Endodermal cell (in vitro differentiated cells): Measurements from ENCODE around the gene SCAMP3. TPM values are rescaled to one million over a fixed set of nuclear protein-coding genes. Genes with fewer than 3 reads are reported as not detected.

Source experiments
- DNase-seq: peaks from one replicate; pipeline ENCODE4 v3.0.0-alpha.2; 2017
- H3K27ac ChIP-seq: 2 replicates; pipeline ENCODE4 v1.5.1; 2013; ENCODE audit warnings: mild to moderate bottlenecking, low read depth, low read length, moderate library complexity
- H3K27me3 ChIP-seq: 2 replicates; pipeline ENCODE4 v1.6.1; 2013; ENCODE audit warnings: mild to moderate bottlenecking, low read length, moderate library complexity; ENCODE audit not compliant: insufficient read depth, control insufficient read depth, poor library complexity, severe bottlenecking
- H3K36me3 ChIP-seq: 2 replicates; pipeline ENCODE4 v1.7.0; 2013; ENCODE audit warnings: mild to moderate bottlenecking, low read length, moderate library complexity; ENCODE audit not compliant: control insufficient read depth, insufficient read depth
- H3K4me1 ChIP-seq: one replicate; pipeline ENCODE4 v1.7.0; 2013; ENCODE audit warnings: low read length; ENCODE audit not compliant: control insufficient read depth, insufficient read depth
- H3K4me3 ChIP-seq: 2 replicates; pipeline ENCODE4 v1.5.1; 2013; ENCODE audit warnings: mild to moderate bottlenecking, low read length, moderate library complexity
- H3K9ac ChIP-seq: 2 replicates; pipeline ENCODE4 v1.6.1; 2013; ENCODE audit warnings: mild to moderate bottlenecking, low read length, moderate library complexity; ENCODE audit not compliant: poor library complexity, severe bottlenecking; ENCODE audit errors: extremely low read depth
- H3K9me3 ChIP-seq: 2 replicates; pipeline ENCODE4 v1.6.1; 2013; ENCODE audit warnings: mild to moderate bottlenecking, low read length, moderate library complexity; ENCODE audit not compliant: control insufficient read depth
- H3K27ac Mint-ChIP-seq: 2 replicates; pipeline ENCODE4 v1.8.0; 2020; ENCODE audit warnings: mixed read lengths
- H3K27me3 Mint-ChIP-seq: 2 replicates; pipeline ENCODE4 v1.8.0; 2021; ENCODE audit warnings: mild to moderate bottlenecking, mixed read lengths; ENCODE audit not compliant: insufficient read depth
- H3K36me3 Mint-ChIP-seq: 2 replicates; pipeline ENCODE4 v1.8.0; 2020; ENCODE audit warnings: low read depth, mixed read lengths
- H3K4me1 Mint-ChIP-seq: 2 replicates; pipeline ENCODE4 v1.8.0; 2020; ENCODE audit warnings: mixed read lengths
- H3K4me3 Mint-ChIP-seq: 2 replicates; pipeline ENCODE4 v1.8.0; 2020; ENCODE audit warnings: mild to moderate bottlenecking, moderate library complexity, mixed read lengths
- H3K9me3 Mint-ChIP-seq: 2 replicates; pipeline ENCODE4 v1.8.0; 2020; ENCODE audit warnings: mild to moderate bottlenecking, mixed read lengths
- WGBS, 2 experiments: methylation state at CpG; one replicate each; pipeline versions ENCODE4 v1.1.5 to v1.1.7; 2013; ENCODE audit warnings: missing lambda C conversion rate in 2 of 2, mixed read lengths in 1 of 2; ENCODE audit not compliant: insufficient coverage in 1 of 2, insufficient read length in 1 of 2; 5-methylcytosine and 5-hydroxymethylcytosine counted together
- total RNA-seq, 2 donors: library from RNA; stranded (reverse); fragmentation: NEBNext Ultra II Directional in 1 of 2; extraction: Animal tissue kit (Norgen Biotek cat#: 25700) in 1 of 2; gene quantifications; 2 replicates in 1 of 2; 3 replicates in 1 of 2; pipeline ENCODE4 v1.2.1, GENCODE V29; 2021
- TF ChIP-seq, protein P1 (sequence below): fragments of 200-600 bp; sonication (generic); conservative IDR thresholded peaks from 2 replicates; pipeline ENCODE4 v1.5.0; 2021; ENCODE audit warnings: antibody characterized with exemption, mild to moderate bottlenecking

The SCAMP3 gene
- total RNA-seq, 2 donors from 2014 or later, result 56.1 TPM

DNA sequence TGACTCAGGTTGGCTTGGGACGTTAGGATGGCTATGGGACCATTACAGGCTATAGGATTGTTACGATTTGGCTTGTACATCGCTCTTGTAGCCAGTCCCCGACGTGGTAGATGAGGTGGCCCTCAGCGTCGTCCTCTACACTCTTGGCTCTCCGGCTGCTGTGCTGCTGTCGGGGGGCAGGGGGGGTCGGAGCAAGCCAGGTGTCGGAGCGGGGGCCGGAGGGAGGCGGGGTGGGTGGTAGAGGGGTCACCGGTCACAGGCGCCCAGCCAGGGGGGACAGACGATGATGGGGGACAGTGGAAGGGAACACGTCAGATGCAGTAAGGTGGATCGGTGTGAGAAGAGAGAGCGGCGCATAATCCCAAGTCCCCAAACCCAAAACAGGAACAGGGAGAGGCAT lies 6.5 kb upstream of the SCAMP3 start:
- H3K36me3 ChIP-seq, result peaks cover 80% of the 10 kb centered on the region
- peaks cover 10% of the 10 kb centered on the region for H3K4me1 Mint-ChIP-seq
- TF ChIP-seq, protein P1, sequence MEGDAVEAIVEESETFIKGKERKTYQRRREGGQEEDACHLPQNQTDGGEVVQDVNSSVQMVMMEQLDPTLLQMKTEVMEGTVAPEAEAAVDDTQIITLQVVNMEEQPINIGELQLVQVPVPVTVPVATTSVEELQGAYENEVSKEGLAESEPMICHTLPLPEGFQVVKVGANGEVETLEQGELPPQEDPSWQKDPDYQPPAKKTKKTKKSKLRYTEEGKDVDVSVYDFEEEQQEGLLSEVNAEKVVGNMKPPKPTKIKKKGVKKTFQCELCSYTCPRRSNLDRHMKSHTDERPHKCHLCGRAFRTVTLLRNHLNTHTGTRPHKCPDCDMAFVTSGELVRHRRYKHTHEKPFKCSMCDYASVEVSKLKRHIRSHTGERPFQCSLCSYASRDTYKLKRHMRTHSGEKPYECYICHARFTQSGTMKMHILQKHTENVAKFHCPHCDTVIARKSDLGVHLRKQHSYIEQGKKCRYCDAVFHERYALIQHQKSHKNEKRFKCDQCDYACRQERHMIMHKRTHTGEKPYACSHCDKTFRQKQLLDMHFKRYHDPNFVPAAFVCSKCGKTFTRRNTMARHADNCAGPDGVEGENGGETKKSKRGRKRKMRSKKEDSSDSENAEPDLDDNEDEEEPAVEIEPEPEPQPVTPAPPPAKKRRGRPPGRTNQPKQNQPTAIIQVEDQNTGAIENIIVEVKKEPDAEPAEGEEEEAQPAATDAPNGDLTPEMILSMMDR, result no peak
- H3K27ac Mint-ChIP-seq, result no peak overlapping the region
- no peak overlapping the region for H3K27ac ChIP-seq
- H3K36me3 Mint-ChIP-seq, result peaks cover 80% of the 10 kb centered on the region
- no peaks in the 10 kb centered on the region for H3K27me3 Mint-ChIP-seq
- no peaks in the 10 kb centered on the region for H3K9me3 ChIP-seq
- H3K27me3 ChIP-seq, result no peaks in the 10 kb centered on the region
- DNase-seq, result no peak
- H3K9me3 Mint-ChIP-seq, result no peaks in the 10 kb centered on the region
- WGBS, 2 experiments, result 97 to 100% methylated on average over 7 to 21 of the region's 21 CpGs
- H3K4me1 ChIP-seq, result no peaks in the 10 kb centered on the region
- H3K9ac ChIP-seq, result no peak overlapping the region
- H3K4me3 Mint-ChIP-seq, result no peak overlapping the region
- no peak overlapping the region for H3K4me3 ChIP-seq

DNA sequence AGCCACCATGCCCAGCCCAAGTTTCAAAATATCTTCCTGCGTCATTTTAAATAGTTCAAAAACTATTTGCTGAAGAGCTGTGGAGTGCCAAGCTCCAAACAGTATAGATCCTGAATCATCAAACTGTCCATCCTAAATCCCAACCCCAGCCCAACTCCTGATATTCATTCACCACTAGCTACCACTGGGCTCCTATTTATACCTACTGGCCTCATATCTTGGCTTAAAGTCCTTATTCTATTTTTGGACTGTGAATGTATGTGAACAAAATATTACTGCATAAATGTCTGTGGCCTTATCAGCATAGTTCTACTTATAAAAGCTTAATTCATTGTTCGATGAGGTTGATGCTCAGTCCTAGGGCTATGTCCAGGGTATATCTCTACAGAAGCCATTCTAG lies 5.2 kb upstream of the SCAMP3 start:
- 100% methylated on average over 2 of the region's 2 CpGs for WGBS, 2 experiments
- TF ChIP-seq, protein P1, result no peak
- Histone ChIP-seq H3K9ac (no peak overlapping the region), H3K4me1 (no peaks in the 10 kb centered on the region), H3K27ac (no peak overlapping the region), H3K4me3 (no peak overlapping the region), H3K9me3 (no peaks in the 10 kb centered on the region), H3K27me3 (no peaks in the 10 kb centered on the region), H3K36me3 (peaks cover 91% of the 10 kb centered on the region)
- no peaks in the 10 kb centered on the region for H3K27me3 Mint-ChIP-seq
- peaks cover 85% of the 10 kb centered on the region for H3K36me3 Mint-ChIP-seq
- no peaks in the 10 kb centered on the region for H3K9me3 Mint-ChIP-seq
- H3K27ac Mint-ChIP-seq, result no peak overlapping the region
- no peak for DNase-seq
- peaks cover 8% of the 10 kb centered on the region for H3K4me1 Mint-ChIP-seq
- H3K4me3 Mint-ChIP-seq, result no peak overlapping the region

DNA sequence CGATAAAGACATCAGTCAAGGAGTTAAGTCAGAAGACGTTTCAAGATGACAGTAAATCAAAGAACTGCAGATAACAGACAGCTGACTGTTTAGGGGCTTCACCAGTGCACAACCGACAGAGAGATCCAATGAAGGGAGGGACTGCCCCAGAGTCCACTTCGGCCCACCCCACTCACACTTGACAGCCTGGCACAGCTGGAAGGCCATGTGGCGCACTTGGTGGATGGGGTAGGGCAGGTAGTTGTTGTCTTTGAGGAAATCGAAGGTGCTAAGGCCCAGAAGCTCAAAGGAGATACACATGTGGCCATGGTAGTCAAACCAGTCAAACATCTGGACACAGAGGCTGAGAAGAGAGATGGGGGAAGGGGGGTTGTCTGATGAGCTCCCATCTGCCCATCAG lies 4.4 kb upstream of the SCAMP3 start:
- TF ChIP-seq, protein P1, result no peak
- Mint-ChIP-seq H3K4me3 (no peak overlapping the region), H3K27ac (no peak overlapping the region), H3K36me3 (peaks cover 81% of the 10 kb centered on the region), H3K9me3 (no peaks in the 10 kb centered on the region), H3K4me1 (peaks cover 8% of the 10 kb centered on the region), H3K27me3 (no peaks in the 10 kb centered on the region)
- H3K4me1 ChIP-seq, result no peaks in the 10 kb centered on the region
- no peak overlapping the region for H3K4me3 ChIP-seq
- no peak overlapping the region for H3K9ac ChIP-seq
- H3K36me3 ChIP-seq, result peaks cover 87% of the 10 kb centered on the region
- H3K27me3 ChIP-seq, result no peaks in the 10 kb centered on the region
- WGBS, 2 experiments, result 94 to 96% methylated on average over 6 of the region's 6 CpGs
- H3K9me3 ChIP-seq, result no peaks in the 10 kb centered on the region
- DNase-seq, result no peak
- no peak overlapping the region for H3K27ac ChIP-seq
